Measurements from ENCODE around the gene CD300LD.
"Not testable (repeated sequence)": the region's sequence is repeated elsewhere in the genome, so short reads cannot be mapped to it uniquely, and the experiment has no call there.

CD300LD gene

GRCh38 chr17:74571621-74572270 lies 20.3 kb downstream of the CD300LD start:
- DNase-seq (ENCODE audit: low spot score), result no peak

DNA sequence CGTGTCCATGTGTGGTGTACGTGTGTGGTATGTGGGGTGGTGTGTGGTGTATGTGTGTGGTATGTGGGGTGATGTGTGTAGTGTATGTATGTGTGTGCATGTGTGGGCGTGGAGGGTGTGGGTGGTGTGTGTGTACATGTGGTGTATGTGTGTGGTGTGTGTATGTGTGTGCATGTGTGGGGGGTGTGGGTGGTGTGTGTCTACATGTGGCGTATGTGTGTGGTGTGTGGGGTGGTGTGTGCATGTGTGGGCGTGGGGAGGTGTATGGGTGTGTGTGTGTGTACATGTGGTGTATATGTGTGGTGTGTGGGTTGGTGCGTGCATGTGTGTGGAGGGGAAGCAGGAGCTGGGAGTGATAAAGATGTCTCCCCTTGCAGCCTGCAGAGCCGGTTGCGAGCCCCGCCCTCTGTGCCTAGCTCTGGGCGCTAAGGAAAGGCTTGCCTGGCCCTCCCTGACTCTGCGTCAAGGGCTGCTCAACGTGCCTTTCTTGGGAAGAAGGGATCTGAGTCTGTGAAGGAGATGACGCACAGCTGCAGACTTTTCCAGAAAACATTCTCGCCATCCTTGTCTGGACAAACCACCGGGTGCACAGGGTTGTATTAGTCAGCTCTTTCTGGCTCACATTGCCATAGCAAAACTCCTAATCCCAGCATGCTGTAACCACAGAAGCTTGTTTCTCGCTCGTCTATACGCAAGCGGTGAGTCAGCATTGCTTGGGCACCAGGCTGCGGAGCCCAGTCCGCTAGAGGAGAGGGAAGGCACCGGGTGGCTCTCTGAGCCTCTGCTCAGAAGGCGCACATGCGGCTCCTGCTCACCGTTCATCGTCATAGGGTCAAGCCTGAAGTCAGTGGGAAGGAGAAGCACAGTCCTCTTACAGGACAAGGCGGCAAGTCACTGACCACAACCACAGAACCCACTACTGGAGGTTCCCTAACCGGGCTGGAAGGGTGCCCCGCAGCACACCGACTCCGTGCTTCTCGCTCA lies 22.8 kb downstream of the CD300LD start:
- peak; percentile 7 for DNase-seq (ENCODE audit: low spot score)

GRCh38 chr17:74568106-74568873 lies 23.8 kb downstream of the CD300LD start:
- no peak for DNase-seq (ENCODE audit: low spot score)

- DNase-seq (ENCODE audit: low spot score), result no peak
Measured at GRCh38 chr17:74567397-74567796, 24.7 kb downstream of the CD300LD start, which contains the start of gene CD300H. Gene CD300H (minus strand): TSS chr17:74567509.

DNA sequence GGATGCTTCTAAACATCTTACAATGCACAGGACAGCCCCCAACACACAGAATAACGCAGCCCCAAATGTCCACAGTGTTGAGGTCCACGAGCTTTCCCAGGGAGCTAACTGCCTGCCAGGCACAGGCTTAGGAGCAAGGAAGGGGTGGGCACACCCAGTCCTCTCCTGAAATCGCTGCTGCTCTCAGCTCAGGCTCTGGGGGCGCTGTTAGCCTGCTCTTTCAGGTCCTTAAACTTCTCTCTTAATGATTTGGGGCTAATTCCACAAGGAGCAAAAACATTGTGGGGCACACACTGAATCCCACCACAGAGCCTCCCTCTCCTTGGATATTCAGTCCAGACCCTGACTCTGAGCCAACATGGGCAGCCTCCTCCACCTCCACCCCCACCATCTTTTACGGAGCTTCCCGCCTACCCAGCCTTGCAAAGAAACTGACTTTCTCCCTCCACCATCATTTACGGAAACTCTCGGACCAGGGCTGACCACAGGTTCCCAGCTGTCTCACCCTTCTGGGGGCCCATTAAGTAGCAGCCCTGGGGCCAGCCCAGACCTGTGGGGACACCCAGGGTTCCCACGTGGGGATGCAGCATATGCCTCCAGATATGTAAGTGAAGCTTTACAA lies 25.8 kb downstream of the CD300LD start:
- DNase-seq (ENCODE audit: low spot score), result peak; percentile 19

GRCh38 chr17:74565126-74565525 lies 27.0 kb downstream of the CD300LD start:
- no peak for DNase-seq (ENCODE audit: low spot score)

- no peak for DNase-seq (ENCODE audit: low spot score)
Measured at GRCh38 chr17:74563358-74563757, 28.7 kb downstream of the CD300LD start.

GRCh38 chr17:74561586-74561985 lies 30.5 kb downstream of the CD300LD start:
- DNase-seq (ENCODE audit: low spot score), result no peak

DNA sequence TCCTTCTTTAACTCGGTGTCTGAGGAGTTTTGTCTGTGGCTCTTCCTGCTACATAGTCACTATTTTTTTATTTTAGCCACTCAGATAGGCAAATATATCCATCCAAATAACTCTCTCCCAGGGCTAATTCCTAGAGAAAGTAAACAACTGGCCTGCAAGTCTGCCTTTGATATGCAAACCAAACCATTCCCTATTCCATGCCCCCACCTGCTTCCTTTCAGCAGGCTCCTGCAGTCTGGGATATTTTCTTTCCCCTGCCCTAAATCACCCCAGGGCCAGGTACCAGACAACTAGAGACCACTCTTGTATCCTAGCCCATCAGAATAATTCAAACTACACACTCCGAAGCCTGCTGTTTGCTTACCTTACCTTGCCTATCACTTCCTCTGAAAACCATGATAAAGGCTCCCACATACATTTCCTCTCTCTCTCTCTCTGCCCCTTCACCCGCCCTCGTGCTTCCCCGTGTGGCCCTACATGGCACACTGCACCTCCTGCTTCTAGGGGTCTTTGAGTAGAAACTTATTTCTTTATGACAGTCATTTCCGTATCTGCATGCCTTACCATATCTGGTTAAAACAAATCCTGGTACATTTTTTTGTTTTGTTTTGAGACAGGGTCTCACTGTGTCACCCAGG lies 33.1 kb downstream of the CD300LD start:
- DNase-seq (ENCODE audit: low spot score), result no peak

GRCh38 chr17:74558402-74558801 lies 33.7 kb downstream of the CD300LD start:
- not testable (repeated sequence) for DNase-seq (ENCODE audit: low spot score)

DNA sequence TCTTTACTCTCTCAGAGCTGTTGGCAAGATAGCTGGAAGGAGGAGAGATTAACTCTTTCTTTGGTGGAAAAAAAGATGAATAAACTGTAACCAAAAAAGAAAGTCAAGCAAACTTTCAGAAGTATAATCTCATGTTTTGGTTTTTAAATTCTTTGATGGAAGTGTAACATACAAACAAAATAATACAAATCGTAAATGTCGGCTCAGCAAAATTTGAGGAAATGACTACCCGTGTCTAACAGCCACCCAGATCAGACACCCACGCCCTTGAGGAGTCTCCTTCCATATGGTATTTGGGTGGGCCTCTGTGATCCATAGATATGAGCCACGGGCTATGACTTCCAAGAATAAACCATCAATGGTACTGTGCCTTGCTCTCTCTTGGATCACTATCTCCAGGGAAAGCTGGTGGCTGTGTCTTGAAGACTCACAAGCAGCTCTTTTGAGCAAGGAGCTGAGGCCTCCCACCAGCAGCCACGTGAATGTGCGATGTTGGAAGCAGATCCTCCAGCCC lies 36.6 kb downstream of the CD300LD start:
- no peak for DNase-seq (ENCODE audit: low spot score)

- no peak for DNase-seq (ENCODE audit: low spot score)
Measured at GRCh38 chr17:74554909-74555308, 37.2 kb downstream of the CD300LD start.

- no peak for DNase-seq (ENCODE audit: low spot score)
Measured at GRCh38 chr17:74552037-74552436, 40.0 kb downstream of the CD300LD start.

DNA sequence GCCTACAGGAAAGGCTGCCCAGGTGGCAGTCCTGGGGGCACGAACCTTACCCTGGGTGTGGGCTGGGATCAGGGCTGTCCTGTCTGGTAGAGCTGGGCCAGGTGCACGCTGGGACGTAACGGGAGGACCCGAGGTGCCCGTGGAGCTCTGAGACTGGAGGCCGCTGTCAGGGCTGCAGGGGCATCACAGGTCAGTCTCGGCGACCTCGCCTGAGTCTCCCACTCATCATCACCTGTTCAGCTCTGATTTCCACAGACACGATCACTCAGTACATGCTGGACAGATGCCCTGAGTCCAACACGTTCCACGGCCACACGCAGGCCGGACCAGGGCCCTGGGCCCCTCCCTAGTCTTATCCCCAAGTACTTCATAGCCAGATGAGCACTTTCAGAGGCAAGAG lies 41.5 kb downstream of the CD300LD start:
- no peak for DNase-seq (ENCODE audit: low spot score)

DNA sequence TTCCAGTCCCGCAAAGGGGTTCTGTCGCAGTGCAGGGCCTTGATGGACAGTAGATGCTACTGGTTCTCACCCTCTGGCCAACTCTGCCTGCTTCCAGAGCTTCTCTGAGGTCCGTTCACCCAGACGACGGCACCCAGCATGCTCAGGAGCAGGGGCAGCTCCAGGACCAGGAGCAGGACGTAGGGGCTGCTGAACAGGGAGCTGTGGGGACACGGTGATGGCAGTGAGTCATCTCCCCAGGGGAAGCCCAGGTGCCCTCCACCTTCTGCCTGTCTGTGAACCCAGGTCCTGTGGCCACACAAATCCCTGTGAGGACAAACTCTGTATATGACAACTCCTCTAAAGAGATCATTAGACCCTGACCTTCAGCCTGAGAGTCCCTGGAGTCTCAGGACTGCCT lies 42.7 kb downstream of the CD300LD start:
- DNase-seq (ENCODE audit: low spot score), result no peak

GRCh38 chr17:74547736-74548135 lies 44.3 kb downstream of the CD300LD start:
- no peak for DNase-seq (ENCODE audit: low spot score)

GRCh38 chr17:74547264-74547663 lies 44.8 kb downstream of the CD300LD start:
- DNase-seq (ENCODE audit: low spot score), result no peak

DNA sequence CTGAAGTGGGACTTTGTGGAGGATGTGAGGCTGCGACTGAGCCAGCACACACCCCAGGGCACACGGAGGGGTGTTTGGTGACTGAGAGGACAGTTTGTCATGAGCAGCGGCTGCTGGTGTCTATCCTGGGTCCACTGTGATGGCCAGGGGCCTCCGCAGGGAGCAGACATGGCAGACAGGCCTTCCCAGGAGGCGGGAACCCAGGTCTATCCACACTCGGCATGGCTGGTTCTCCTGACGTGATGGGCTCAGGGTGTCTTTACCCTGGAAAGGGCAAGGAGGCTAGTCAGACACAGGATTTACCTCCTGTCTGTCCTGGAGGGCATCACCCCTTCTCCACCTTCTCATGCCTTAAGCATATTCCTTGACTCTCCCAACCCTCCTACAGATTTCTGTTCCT lies 45.5 kb downstream of the CD300LD start:
- no peak for DNase-seq (ENCODE audit: low spot score)

DNA sequence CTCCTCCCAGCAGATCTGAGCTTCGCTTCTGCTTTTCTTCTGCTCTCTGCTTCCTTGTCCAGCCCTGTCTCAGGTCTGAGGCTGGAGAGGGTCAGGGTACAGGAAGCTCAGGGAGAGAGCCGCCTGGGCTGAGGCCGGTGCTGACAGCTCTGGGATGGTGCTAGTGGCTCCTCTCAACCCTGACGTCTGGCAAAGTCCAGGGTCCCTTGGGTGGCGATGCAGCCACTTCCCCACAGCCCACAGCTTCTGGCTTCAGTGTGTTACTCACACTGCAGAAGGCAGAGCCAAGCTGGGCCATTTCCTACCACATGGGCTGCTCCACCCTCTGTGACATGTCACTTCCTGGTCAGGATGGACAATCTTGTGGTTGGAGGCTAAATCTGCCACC lies 46.2 kb downstream of the CD300LD start, which contains the start of gene CD300C:
TSS of gene CD300C (minus strand) at position 273 of the 388 bp plus-strand sequence. CDS start 333 bp downstream, outside the sequence.
- DNase-seq (ENCODE audit: low spot score), result peak; percentile 5

DNA sequence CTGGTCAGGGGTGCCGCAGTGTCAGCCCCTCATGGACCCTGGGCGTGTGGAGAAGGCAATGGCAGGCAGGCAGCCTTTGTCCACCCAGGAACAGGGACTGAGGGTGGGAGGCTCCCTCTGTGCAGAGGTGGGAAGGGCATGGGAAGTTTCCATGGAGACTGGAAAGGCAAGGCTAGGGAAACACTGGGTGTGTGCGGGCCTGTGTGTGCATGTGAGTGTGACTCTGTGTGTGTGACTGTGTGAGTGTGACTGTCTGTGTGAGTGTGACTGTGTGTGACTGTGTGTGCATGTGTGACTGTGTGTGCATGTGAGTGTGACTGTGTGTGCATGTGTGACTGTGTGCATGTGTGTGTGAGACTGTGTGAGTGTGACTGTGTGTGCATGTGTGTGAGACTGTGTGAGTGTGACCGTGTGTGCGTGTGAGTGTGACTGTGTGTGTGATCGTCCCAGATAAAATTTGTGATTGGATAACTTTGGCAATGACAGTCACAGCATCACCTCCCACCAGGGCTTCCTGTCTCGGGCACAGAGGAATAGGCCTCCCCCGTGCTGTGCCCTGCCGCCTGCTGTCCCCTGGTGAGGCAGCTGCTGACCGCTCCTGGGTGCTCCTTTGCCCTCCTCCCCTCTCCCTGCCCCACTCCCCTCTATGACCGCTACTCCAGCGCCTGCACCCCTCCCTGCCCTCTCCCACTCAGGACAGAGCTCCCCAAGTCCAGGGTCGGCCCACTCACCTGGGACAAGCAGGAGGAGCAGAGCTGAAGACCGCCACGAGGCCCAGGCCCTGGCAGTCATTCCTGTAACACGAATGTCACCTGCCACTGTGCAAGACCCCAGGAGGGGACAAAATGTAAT lies 46.9 kb downstream of the CD300LD start:
- DNase-seq (ENCODE audit: low spot score), result no peak
